CD8-positive, alpha-beta memory T cell (primary cell): Measurements from ENCODE around the gene PPP2R3A. TPM values are rescaled to one million over a fixed set of nuclear protein-coding genes. Genes with fewer than 3 reads are reported as not detected.

Experiments
- CTCF ChIA-PET: fragments of 350-600 bp; sonication (Branson Sonifier 250); formaldehyde crosslinking; loops from one replicate; lab custom pipeline; 2021; ENCODE audit warnings: antibody characterized with exemption; lab: Charles Lee
- POLR2A ChIA-PET: fragments of 350-600 bp; sonication (Branson Sonifier 250); formaldehyde crosslinking; loops from one replicate; lab custom pipeline; 2021; ENCODE audit warnings: antibody characterized with exemption; lab: Charles Lee
- DNase-seq, 5 donors: peaks; one replicate each; pipeline versions ENCODE4 v3.0.0 to v3.0.0-alpha.2; 2020 to 2022; ENCODE audit warnings: mixed read lengths in 1 of 5
- H3K27ac ChIP-seq: one replicate; pipeline ENCODE4 v1.7.0; 2013; ENCODE audit warnings: low read depth, mild to moderate bottlenecking, low read length, moderate library complexity
- H3K27me3 ChIP-seq: 2 replicates; pipeline ENCODE4 v1.7.0; 2013; ENCODE audit warnings: low read length, mild to moderate bottlenecking; ENCODE audit not compliant: insufficient read depth, poor library complexity, severe bottlenecking
- H3K36me3 ChIP-seq: 2 replicates; pipeline ENCODE4 v1.7.0; 2013; ENCODE audit warnings: mild to moderate bottlenecking, low read length, moderate library complexity; ENCODE audit not compliant: insufficient read depth
- H3K4me1 ChIP-seq: 2 replicates; pipeline ENCODE4 v1.7.0; 2013; ENCODE audit warnings: mild to moderate bottlenecking, low read length, moderate library complexity; ENCODE audit not compliant: insufficient read depth
- H3K4me3 ChIP-seq: 2 replicates; pipeline ENCODE4 v1.7.0; 2013; ENCODE audit warnings: mild to moderate bottlenecking, low read length
- H3K9me3 ChIP-seq: 2 replicates; pipeline ENCODE4 v1.7.0; 2013; ENCODE audit warnings: mild to moderate bottlenecking, low read length
- H3K27ac Mint-ChIP-seq, 8 donors: one replicate each; pipeline ENCODE4 v1.8.0; 2020 to 2021; ENCODE audit warnings: mixed read lengths in 8 of 8, mild to moderate bottlenecking in 6 of 8, inconsistent platforms in 3 of 8, moderate library complexity in 3 of 8
- H3K27me3 Mint-ChIP-seq, 2 donors: one replicate each; pipeline ENCODE4 v1.8.0; 2020 to 2021; ENCODE audit warnings: mixed read lengths in 2 of 2, mild to moderate bottlenecking in 1 of 2, moderate library complexity in 1 of 2
- H3K36me3 Mint-ChIP-seq, 3 donors: one replicate each; pipeline ENCODE4 v1.8.0; 2020 to 2021; ENCODE audit warnings: mixed read lengths in 3 of 3, inconsistent platforms in 1 of 3, mild to moderate bottlenecking in 1 of 3
- H3K4me1 Mint-ChIP-seq, 3 donors: one replicate each; pipeline ENCODE4 v1.8.0; 2020 to 2021; ENCODE audit warnings: mixed read lengths in 3 of 3, inconsistent platforms in 1 of 3, mild to moderate bottlenecking in 1 of 3
- H3K4me3 Mint-ChIP-seq, 7 donors: one replicate each; pipeline ENCODE4 v1.8.0; 2020 to 2021; ENCODE audit warnings: mixed read lengths in 7 of 7, mild to moderate bottlenecking in 6 of 7, moderate library complexity in 4 of 7, inconsistent platforms in 2 of 7
- H3K9me3 Mint-ChIP-seq, 5 donors: one replicate each; pipeline ENCODE4 v1.8.0; 2020 to 2022; ENCODE audit warnings: mixed read lengths in 5 of 5, mild to moderate bottlenecking in 3 of 5, moderate library complexity in 2 of 5, inconsistent platforms in 1 of 5
- polyA plus RNA-seq: library from polyadenylated mRNA; unstranded; fragments of 300-500 nt; fragmentation: Illumina TruSeq; gene quantifications from one replicate; pipeline ENCODE4 v1.2.3, GENCODE V29; 2021
- total RNA-seq, 2 experiments: library from RNA; stranded (reverse); gene quantifications; one replicate each; pipeline ENCODE4 v1.2.3, GENCODE V29; 2021

Gene PPP2R3A
- total and polyA plus RNA-seq, 3 experiments from 2014 or later = 0.04 to 0.22 (median 0.18) TPM

DNA sequence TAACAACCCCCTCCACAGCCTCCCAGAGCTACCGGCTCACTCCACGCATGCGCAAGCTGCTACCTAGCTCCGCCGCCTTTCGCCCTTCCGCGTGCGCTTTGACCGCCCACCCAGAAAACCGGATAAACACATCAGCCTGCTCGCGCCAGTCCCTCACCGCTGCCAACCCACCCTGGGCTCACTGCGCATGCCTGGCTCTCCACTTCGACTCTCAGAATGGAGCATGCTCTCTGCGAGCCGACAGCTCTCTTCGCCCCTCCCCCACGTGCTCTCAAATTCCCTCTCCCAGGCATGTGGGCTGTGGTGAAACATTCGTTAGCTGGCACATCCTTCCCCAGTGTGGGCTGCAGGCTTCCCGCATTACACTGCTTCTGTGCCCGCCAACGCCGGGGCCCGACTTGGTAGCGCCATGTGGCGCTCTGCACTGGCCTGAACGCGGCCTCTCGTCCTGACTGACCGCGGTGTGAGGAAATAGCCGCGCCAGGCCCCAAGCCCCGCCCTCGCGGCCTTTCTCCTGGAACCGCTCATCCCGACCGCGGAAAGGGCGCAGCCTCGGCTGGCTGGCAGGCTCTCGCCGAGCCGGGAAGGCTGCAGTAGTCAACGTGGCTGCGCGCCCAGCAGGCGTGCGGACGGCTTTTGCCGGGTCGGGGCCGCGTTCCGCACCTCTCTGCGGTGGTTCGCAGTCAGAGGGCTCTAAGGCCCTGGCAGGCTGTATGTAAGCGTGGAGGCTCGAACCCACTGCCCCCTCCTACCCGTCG is 231.1 kb downstream of the PPP2R3A start:
- Mint-ChIP-seq H3K9me3 (peaks cover 0 to 2% (median 0%) of the 10 kb centered on the region in 5 donors), H3K27ac (peak overlapping the region; percentile 98 to 100 (median 99)), H3K27me3 (peaks cover 0 to 15% of the 10 kb centered on the region in 2 donors), H3K36me3 (peaks cover 3 to 48% (median 5%) of the 10 kb centered on the region in 3 donors), H3K4me1 (peaks cover 32 to 39% (median 39%) of the 10 kb centered on the region in 3 donors), H3K4me3 (peak overlapping the region; percentile 96 to 100 (median 98))
- POLR2A ChIA-PET = interaction anchor here (0.6 to 4.3 kb wide), 13 partner anchors 9 to 665 kb away, joined by 3 to 61 read pairs (median 8); partner anchors contain the start of genes NCK1, PCCB and STAG1
- Histone ChIP-seq H3K36me3 (no peaks in the 10 kb centered on the region), H3K27ac (peak overlapping the region; percentile 84), H3K4me3 (peak overlapping the region; percentile 89), H3K4me1 (peaks cover 24% of the 10 kb centered on the region), H3K9me3 (no peaks in the 10 kb centered on the region), H3K27me3 (no peaks in the 10 kb centered on the region)
- peak; percentile 96 to 99 (median 97) for DNase-seq
- CTCF ChIA-PET = interaction anchor here (0.7 to 5.1 kb wide), 14 partner anchors 10 to 665 kb away, joined by 3 to 44 read pairs (median 4); partner anchors contain the start of genes NCK1 and STAG1

DNA sequence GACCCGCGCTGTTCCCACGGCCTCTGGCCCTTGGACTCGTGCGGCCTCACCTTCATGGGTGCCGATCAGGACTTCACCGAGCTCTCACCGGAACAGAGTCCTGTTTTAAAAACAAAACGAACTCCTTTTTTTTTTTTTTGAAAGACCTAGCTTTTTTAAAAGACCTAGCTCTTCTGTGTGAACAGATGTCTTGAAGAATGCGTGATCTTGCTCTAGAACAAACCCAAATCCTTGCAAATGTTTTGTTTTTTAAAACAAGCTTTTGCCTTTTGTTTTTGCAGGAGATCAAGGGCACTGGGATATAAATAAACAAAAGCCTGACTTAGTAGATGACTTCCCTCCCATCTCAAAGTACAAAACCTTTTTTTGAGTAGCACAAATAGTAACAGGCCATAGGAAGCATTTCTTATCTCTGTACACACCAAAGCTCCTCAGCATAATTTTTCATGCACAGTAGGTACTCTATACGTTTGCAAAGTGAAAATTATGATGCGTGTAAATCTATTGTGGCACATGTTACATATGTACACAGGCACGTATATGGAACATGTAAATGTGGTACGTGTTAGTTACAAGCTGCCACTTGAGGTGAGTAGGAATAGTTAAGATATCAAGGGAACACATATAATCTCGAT is 231.7 kb downstream of the PPP2R3A start:
- H3K4me3 Mint-ChIP-seq = peak overlapping the region; percentile 96 to 100 (median 98)
- H3K36me3 Mint-ChIP-seq = peaks cover 1 to 42% (median 5%) of the 10 kb centered on the region in 3 donors
- Histone ChIP-seq H3K9me3 (no peaks in the 10 kb centered on the region), H3K27me3 (no peaks in the 10 kb centered on the region), H3K27ac (peak overlapping the region; percentile 84), H3K36me3 (no peaks in the 10 kb centered on the region), H3K4me3 (peak overlapping the region; percentile 89), H3K4me1 (peaks cover 21% of the 10 kb centered on the region)
- POLR2A ChIA-PET = interaction anchor here (0.7 to 4.3 kb wide), 11 partner anchors 10 to 665 kb away, joined by 3 to 61 read pairs (median 8); partner anchors contain the start of genes NCK1, PCCB and STAG1
- H3K27ac Mint-ChIP-seq = peak overlapping the region; percentile 98 to 100 (median 99)
- H3K9me3 Mint-ChIP-seq = peaks cover 0 to 2% (median 0%) of the 10 kb centered on the region in 5 donors
- H3K27me3 Mint-ChIP-seq = peaks cover under 1 to 15% of the 10 kb centered on the region in 2 donors
- no peak for DNase-seq
- peaks cover 25 to 32% (median 32%) of the 10 kb centered on the region in 3 donors for H3K4me1 Mint-ChIP-seq
- CTCF ChIA-PET = interaction anchor here (1.0 to 5.1 kb wide), 8 partner anchors 14 to 555 kb away, joined by 3 to 44 read pairs (median 4); partner anchors contain the start of gene STAG1

Other genes starting within 250 kb of the PPP2R3A start
- 10 to 100 TPM; 46.2 to 53.4 TPM for gene MSL2, start 230.6 kb downstream of the PPP2R3A start, total RNA-seq
- 33.6 TPM for gene MSL2, start 230.6 kb downstream of the PPP2R3A start, polyA plus RNA-seq